ENCODE measurements around the gene TCEA2.
"Not testable (repeated sequence)": the region's sequence is repeated elsewhere in the genome, so short reads cannot be mapped to it uniquely, and the experiment has no call there.

TCEA2 gene

DNA sequence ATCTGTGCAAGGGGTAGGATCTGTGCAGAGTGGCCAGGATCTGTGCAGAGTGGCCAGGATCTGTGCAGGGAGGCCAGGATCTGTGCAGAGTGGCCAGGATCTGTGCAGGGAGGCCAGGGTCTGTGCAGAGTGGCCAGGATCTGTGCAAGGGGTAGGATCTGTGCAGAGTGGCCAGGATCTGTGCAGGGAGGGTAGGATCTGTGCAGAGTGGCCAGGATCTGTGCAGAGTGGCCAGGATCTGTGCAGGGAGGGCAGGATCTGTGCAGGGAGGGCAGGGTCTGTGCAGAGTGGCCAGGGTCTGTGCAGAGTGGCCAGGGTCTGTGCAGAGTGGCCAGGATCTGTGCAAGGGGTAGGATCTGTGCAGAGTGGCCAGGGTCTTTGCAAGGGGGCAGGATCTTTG is 25.6 kb downstream of the TCEA2 start:
- Histone ChIP-seq H3K27me3 (ENCODE audit: control insufficient read depth in 1 of 2, insufficient read depth in 1 of 2, low read length in 2 of 2) (peaks cover 62 to 74% of the 10 kb centered on the region in 2 experiments), H2BK15ac (ENCODE audit: low read depth, poor library complexity, severe bottlenecking) (peak overlapping the region; percentile 54), H4K91ac (ENCODE audit: low read length) (peak overlapping the region; percentile 62), H3K4me1 (ENCODE audit: control insufficient read depth, insufficient read depth, low read depth, low read length) (peaks cover 14% of the 10 kb centered on the region)
- not testable (repeated sequence) for H2BK120ac ChIP-seq (ENCODE audit: low read depth, low read length); H3K9ac ChIP-seq (ENCODE audit: low read length); H4K8ac ChIP-seq (ENCODE audit: low read length); H3K36me3 ChIP-seq (ENCODE audit: control insufficient read depth in 1 of 2, insufficient read depth in 2 of 2, low read depth in 1 of 2, low read length in 2 of 2); H2BK5ac ChIP-seq (ENCODE audit: low read depth, low read length, poor library complexity, severe bottlenecking); H2AFZ ChIP-seq (ENCODE audit: low read depth, low read length); H2AK5ac ChIP-seq (ENCODE audit: low read length, severe bottlenecking); H2BK12ac ChIP-seq (ENCODE audit: low read length in 2 of 2); H3K14ac ChIP-seq (ENCODE audit: low read length in 2 of 2); H3K27ac ChIP-seq (ENCODE audit: low read length, poor library complexity, severe bottlenecking); H3K4me3 ChIP-seq (ENCODE audit: insufficient read depth in 1 of 2, low read depth in 1 of 2, low read length in 2 of 2); DNase-seq; H3K4me2 ChIP-seq (ENCODE audit: low read length, poor library complexity, severe bottlenecking); H3K4ac ChIP-seq (ENCODE audit: low read depth in 1 of 2, low read length in 2 of 2); H3K9me3 ChIP-seq (ENCODE audit: control insufficient read depth, low read length); H3K23ac ChIP-seq (ENCODE audit: low read length in 2 of 2); H3K18ac ChIP-seq (ENCODE audit: low read depth in 1 of 2, low read length in 2 of 2); H3K79me1 ChIP-seq (replicated peaks; ENCODE audit: low read length, poor library complexity, severe bottlenecking)

DNA sequence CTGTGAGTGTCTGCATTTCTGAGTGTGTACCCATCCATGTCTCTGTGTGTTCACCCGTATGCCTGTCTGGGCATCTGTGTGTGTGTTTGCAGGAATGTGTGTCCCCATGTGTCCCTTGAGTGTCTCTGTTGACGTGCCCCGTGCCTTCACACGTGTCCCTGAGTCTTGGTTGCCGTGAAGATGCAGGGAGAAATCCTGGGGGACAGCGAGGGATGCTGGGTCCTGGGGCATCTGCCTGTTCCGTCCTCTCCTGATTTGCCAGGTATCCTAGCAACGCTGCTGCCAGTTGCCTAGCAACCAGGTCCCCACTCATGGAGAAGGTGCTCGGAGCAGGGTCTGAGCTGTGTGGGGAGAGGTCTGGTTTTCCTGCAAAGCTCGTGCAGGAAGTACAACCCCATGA is 27.2 kb downstream of the TCEA2 start:
- Histone ChIP-seq H2BK12ac (ENCODE audit: low read length in 2 of 2) (no peak overlapping the region), H3K4me3 (ENCODE audit: insufficient read depth in 1 of 2, low read depth in 1 of 2, low read length in 2 of 2) (no peak overlapping the region), H3K4ac (ENCODE audit: low read depth in 1 of 2, low read length in 2 of 2) (no peak overlapping the region), H3K4me2 (ENCODE audit: low read length, poor library complexity, severe bottlenecking) (no peak overlapping the region), H3K14ac (ENCODE audit: low read length in 2 of 2) (no peak overlapping the region), H4K91ac (ENCODE audit: low read length) (no peak overlapping the region), H2BK120ac (ENCODE audit: low read depth, low read length) (no peak overlapping the region), H3K18ac (ENCODE audit: low read depth in 1 of 2, low read length in 2 of 2) (no peak overlapping the region), H4K8ac (ENCODE audit: low read length) (no peak overlapping the region), H3K23ac (ENCODE audit: low read length in 2 of 2) (no peak overlapping the region), H2AK5ac (ENCODE audit: low read length, severe bottlenecking) (no peak overlapping the region), H2AFZ (ENCODE audit: low read depth, low read length) (no peak overlapping the region), H3K4me1 (ENCODE audit: control insufficient read depth, insufficient read depth, low read depth, low read length) (no peaks in the 10 kb centered on the region), H3K79me1 (replicated peaks; ENCODE audit: low read length, poor library complexity, severe bottlenecking) (no peaks in the 10 kb centered on the region), H3K9me3 (ENCODE audit: control insufficient read depth, low read length) (no peaks in the 10 kb centered on the region), H3K27ac (ENCODE audit: low read length, poor library complexity, severe bottlenecking) (no peak overlapping the region), H3K27me3 (ENCODE audit: control insufficient read depth in 1 of 2, insufficient read depth in 1 of 2, low read length in 2 of 2) (peaks cover 52 to 59% of the 10 kb centered on the region in 2 experiments), H2BK5ac (ENCODE audit: low read depth, low read length, poor library complexity, severe bottlenecking) (no peak overlapping the region), H3K9ac (ENCODE audit: low read length) (no peak overlapping the region), H3K36me3 (ENCODE audit: control insufficient read depth in 1 of 2, insufficient read depth in 2 of 2, low read depth in 1 of 2, low read length in 2 of 2) (no peaks in the 10 kb centered on the region), H2BK15ac (ENCODE audit: low read depth, poor library complexity, severe bottlenecking) (no peak overlapping the region)
- DNase-seq: no peak
- WGBS: 84% methylated on average over 10 of the region's 10 CpGs

- no peaks in the 10 kb centered on the region for H3K36me3 ChIP-seq (ENCODE audit: control insufficient read depth in 1 of 2, insufficient read depth in 2 of 2, low read depth in 1 of 2, low read length in 2 of 2)
- H3K9ac ChIP-seq (ENCODE audit: low read length): no peak overlapping the region
- no peak overlapping the region for H2AFZ ChIP-seq (ENCODE audit: low read depth, low read length)
- no peak overlapping the region for H3K18ac ChIP-seq (ENCODE audit: low read depth in 1 of 2, low read length in 2 of 2)
- H3K4me3 ChIP-seq (ENCODE audit: insufficient read depth in 1 of 2, low read depth in 1 of 2, low read length in 2 of 2): no peak overlapping the region
- H2BK120ac ChIP-seq (ENCODE audit: low read depth, low read length): no peak overlapping the region
- H3K4me2 ChIP-seq (ENCODE audit: low read length, poor library complexity, severe bottlenecking): no peak overlapping the region
- H2BK5ac ChIP-seq (ENCODE audit: low read depth, low read length, poor library complexity, severe bottlenecking): no peak overlapping the region
- no peak overlapping the region for H3K23ac ChIP-seq (ENCODE audit: low read length in 2 of 2)
- H4K8ac ChIP-seq (ENCODE audit: low read length): no peak overlapping the region
- 85% methylated on average over 19 of the region's 19 CpGs for WGBS
- no peak overlapping the region for H2BK15ac ChIP-seq (ENCODE audit: low read depth, poor library complexity, severe bottlenecking)
- H3K4me1 ChIP-seq (ENCODE audit: control insufficient read depth, insufficient read depth, low read depth, low read length): no peaks in the 10 kb centered on the region
- no peak overlapping the region for H3K27ac ChIP-seq (ENCODE audit: low read length, poor library complexity, severe bottlenecking)
- no peak for DNase-seq
- H3K9me3 ChIP-seq (ENCODE audit: control insufficient read depth, low read length): no peaks in the 10 kb centered on the region
- no peak overlapping the region for H3K14ac ChIP-seq (ENCODE audit: low read length in 2 of 2)
- peaks cover 40 to 54% of the 10 kb centered on the region in 2 experiments for H3K27me3 ChIP-seq (ENCODE audit: control insufficient read depth in 1 of 2, insufficient read depth in 1 of 2, low read length in 2 of 2)
- no peak overlapping the region for H4K91ac ChIP-seq (ENCODE audit: low read length)
- H3K79me1 ChIP-seq (replicated peaks; ENCODE audit: low read length, poor library complexity, severe bottlenecking): no peaks in the 10 kb centered on the region
- H2BK12ac ChIP-seq (ENCODE audit: low read length in 2 of 2): no peak overlapping the region
- no peak overlapping the region for H3K4ac ChIP-seq (ENCODE audit: low read depth in 1 of 2, low read length in 2 of 2)
- H2AK5ac ChIP-seq (ENCODE audit: low read length, severe bottlenecking): no peak overlapping the region
Measured at GRCh38 chr20:64091340-64091739, 28.3 kb downstream of the TCEA2 start.

- H2BK5ac ChIP-seq (ENCODE audit: low read depth, low read length, poor library complexity, severe bottlenecking): no peak overlapping the region
- no peak for DNase-seq
- no peak overlapping the region for H2AK5ac ChIP-seq (ENCODE audit: low read length, severe bottlenecking)
- H3K9ac ChIP-seq (ENCODE audit: low read length): no peak overlapping the region
- H3K18ac ChIP-seq (ENCODE audit: low read depth in 1 of 2, low read length in 2 of 2): no peak overlapping the region
- no peaks in the 10 kb centered on the region for H3K36me3 ChIP-seq (ENCODE audit: control insufficient read depth in 1 of 2, insufficient read depth in 2 of 2, low read depth in 1 of 2, low read length in 2 of 2)
- H3K4ac ChIP-seq (ENCODE audit: low read depth in 1 of 2, low read length in 2 of 2): no peak overlapping the region
- no peak overlapping the region for H2AFZ ChIP-seq (ENCODE audit: low read depth, low read length)
- no peak overlapping the region for H4K91ac ChIP-seq (ENCODE audit: low read length)
- no peaks in the 10 kb centered on the region for H3K4me1 ChIP-seq (ENCODE audit: control insufficient read depth, insufficient read depth, low read depth, low read length)
- H3K79me1 ChIP-seq (replicated peaks; ENCODE audit: low read length, poor library complexity, severe bottlenecking): no peaks in the 10 kb centered on the region
- H2BK15ac ChIP-seq (ENCODE audit: low read depth, poor library complexity, severe bottlenecking): no peak overlapping the region
- no peak overlapping the region for H3K23ac ChIP-seq (ENCODE audit: low read length in 2 of 2)
- no peak overlapping the region for H3K4me2 ChIP-seq (ENCODE audit: low read length, poor library complexity, severe bottlenecking)
- no peak overlapping the region for H3K14ac ChIP-seq (ENCODE audit: low read length in 2 of 2)
- WGBS: 15% methylated on average over 16 of the region's 16 CpGs
- peaks cover 36 to 53% of the 10 kb centered on the region in 2 experiments for H3K27me3 ChIP-seq (ENCODE audit: control insufficient read depth in 1 of 2, insufficient read depth in 1 of 2, low read length in 2 of 2)
- H3K27ac ChIP-seq (ENCODE audit: low read length, poor library complexity, severe bottlenecking): no peak overlapping the region
- no peak overlapping the region for H2BK12ac ChIP-seq (ENCODE audit: low read length in 2 of 2)
- no peak overlapping the region for H4K8ac ChIP-seq (ENCODE audit: low read length)
- H3K4me3 ChIP-seq (ENCODE audit: insufficient read depth in 1 of 2, low read depth in 1 of 2, low read length in 2 of 2): no peak overlapping the region
- no peaks in the 10 kb centered on the region for H3K9me3 ChIP-seq (ENCODE audit: control insufficient read depth, low read length)
- H2BK120ac ChIP-seq (ENCODE audit: low read depth, low read length): no peak overlapping the region
Measured at GRCh38 chr20:64091770-64092169, 28.8 kb downstream of the TCEA2 start.

All from mesenchymal stem cell (in vitro differentiated cells and primary cell).